HG03571 (cell line): Measurements from ENCODE around the gene KIAA1958.
"Not testable (repeated sequence)": the region's sequence is repeated elsewhere in the genome, so short reads cannot be mapped to it uniquely, and the experiment has no call there.

Source experiments
- ATAC-seq: cut with Tn5 transposase; IDR thresholded peaks from one replicate; pipeline ENCODE4 v1.9.1; 2021; ENCODE audit not compliant: unreplicated experiment

KIAA1958 gene

DNA sequence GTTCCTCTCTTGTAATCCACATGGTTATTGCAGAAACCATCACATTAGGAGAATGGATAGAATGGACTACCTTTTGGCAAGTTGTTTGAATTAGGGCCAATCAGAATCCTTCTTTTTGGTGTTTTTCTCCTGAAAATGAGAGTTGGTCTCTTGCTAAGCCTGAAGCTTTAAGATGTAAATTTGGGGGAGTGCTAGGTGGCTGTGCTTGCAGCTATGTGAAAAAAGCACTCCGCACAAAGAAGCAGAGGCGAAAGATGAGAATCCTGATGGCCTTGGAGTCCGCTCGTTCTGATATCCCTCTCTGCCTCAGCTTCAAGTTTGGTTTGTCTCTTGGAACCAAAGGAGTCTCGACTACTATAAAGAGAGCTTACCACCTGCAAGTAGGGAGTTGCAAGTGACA is 167.7 kb downstream of the KIAA1958 start:
- no peak for ATAC-seq

DNA sequence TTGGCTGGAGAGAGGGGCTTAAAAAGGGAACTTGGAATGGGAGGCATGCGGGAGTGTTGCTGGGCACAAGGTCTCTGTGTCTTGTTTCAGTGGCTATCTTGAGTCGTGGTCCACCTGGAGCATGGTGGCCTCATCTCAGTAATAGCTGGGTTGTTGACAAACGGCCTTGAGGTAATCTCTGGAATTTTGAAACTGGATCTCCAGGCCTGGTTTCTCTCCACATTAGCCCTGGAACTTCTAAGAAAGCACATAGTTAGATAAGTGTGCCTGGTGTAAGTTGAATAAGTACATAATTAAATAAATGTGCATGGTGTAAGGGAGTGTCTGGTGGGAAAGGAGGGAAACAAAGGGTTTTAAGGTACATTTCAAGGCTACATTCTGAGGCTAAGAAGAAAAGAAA is 169.0 kb downstream of the KIAA1958 start:
- no peak for ATAC-seq

DNA sequence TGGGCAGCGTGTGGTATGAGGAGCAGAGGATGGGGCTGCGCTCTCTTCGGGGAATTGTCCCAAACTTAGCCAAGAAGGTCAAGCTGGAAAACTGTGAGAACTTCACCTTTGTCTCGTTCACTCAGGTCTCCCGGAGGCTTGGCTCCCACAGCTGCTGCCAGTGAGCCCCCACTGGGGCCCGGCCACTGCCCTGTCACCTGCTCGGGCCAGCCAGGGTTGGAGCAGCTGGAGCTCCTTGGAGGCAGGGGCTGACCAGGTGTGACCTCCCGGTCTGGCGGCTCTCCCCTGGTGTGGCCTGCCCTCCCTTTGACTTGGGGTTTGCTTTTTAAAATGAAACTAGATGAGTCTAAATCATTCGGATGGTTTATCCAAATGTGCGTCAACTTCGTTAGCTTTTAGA is 173.3 kb downstream of the KIAA1958 start:
- no peak for ATAC-seq

DNA sequence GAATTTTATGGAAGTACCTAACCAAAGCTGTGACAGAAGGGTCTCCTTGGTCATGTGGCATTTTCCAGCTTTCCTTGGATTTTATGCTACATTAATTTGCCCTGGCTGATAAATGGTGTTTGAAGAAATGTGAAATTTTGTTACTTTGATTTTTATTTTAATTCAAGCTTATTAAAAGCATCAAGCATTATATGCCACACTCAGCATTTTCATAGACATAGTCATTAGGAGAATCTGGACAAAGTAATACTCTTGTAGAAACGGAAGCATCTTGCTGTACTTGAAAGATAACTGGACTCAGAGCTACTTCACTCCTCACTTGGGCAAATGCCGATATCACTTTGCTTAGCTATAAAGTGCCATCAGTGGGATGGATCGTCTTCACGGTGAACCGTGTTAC is 177.1 kb downstream of the KIAA1958 start:
- ATAC-seq = no peak

DNA sequence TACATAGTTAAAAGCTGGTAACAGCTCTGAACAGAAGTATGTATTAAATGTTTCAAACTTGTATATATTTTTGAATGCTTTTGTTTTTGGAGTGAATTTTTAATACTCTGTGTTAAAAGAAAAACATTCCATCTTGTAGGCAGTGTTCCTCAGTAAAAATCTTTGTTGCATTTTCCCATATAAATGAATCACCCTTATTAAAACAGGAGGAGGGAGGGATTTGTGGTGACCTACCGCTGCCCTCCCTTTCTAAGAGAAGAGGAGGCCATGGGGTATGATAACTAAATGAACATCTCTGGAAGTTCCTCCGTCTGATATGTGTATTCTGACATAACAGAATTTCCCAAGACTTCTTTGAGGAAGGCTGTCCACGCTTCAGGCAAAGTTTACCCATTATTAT is 177.9 kb downstream of the KIAA1958 start:
- ATAC-seq = no peak

DNA sequence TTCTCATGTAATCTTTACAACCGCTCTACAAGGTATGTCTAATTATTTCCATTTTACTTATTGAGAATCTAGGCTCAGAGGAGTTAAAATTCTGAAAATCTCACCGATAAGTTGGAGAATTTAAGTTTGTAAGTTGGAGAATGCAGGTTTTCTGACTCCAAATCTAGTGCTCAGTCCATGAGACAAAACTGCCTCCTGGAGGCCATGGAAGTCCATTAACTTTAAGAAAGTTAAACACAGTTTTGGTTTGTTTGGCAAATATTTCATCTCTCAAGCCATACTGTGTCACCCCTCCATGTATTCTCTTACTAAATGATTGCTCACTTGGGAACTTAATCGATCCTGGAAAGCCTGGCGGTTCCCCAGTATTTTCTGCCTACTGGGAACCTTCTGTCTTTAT is 178.7 kb downstream of the KIAA1958 start:
- no peak for ATAC-seq

DNA sequence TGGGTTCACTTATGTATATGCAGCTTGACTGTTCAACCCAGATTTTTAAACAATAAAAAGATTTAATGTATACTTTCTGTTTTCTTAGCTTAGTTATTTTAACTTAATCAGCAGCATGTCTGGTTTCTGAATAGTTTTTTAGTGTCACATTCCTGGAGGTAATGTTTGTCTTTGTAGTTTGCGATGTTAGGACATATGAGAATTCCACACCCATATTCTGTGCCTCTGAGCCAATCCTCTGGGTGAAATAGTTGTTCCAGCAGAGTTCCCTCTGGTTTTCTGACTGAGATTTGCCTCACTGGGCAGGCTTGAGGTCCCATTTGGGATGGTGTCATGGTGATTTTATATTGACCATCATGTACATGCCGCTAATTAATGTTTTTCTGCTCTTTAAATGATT is 182.7 kb downstream of the KIAA1958 start:
- ATAC-seq = no peak

DNA sequence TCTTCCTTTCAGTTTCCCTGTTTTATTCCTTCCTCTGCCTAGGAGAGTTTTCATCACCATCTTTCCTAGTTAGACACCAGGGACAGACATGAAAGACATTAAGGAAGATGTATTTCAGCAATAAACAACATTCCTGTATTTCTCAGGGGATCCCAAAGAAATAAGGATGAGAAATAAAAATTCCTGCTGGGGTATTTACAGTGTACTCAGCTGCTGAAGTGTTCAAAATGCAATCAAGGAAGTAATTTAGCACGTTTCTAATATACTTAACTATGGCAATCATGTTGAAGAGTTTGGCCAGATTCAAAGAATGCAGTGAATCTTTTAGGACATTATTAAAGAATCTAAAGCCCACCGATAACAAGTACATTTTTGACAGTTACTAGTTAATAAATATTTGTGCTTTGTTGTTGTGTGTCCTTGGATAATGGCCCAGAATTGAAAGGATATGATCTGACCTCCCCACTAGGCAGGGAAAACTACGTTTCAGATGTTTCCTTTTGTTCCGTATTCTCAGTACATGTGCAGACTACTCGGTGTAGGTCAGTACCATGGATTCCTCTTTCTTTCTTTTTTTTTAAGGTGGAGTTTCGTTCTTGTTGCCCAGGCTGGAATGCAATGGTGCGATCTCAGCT is 184.5 kb downstream of the KIAA1958 start:
- no peak for ATAC-seq

DNA sequence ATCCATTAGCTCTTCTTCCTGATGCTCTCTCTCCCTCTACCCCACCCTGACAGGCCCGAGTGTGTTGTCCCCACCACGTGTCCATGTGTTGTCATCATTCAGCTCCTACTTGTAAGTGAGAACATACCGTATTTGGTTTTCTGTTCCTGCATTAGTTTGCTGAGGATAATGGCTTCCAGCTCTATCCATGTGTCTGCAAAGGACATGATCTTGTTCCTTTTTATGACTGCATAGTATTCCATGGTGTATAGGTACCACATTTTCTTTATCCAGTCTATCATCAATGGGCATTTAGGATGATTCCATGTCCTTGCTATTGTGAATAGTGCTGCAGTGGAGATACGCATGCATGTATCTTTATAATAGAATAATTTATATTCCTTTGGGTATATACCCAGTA is 186.6 kb downstream of the KIAA1958 start:
- ATAC-seq = not testable (repeated sequence)

DNA sequence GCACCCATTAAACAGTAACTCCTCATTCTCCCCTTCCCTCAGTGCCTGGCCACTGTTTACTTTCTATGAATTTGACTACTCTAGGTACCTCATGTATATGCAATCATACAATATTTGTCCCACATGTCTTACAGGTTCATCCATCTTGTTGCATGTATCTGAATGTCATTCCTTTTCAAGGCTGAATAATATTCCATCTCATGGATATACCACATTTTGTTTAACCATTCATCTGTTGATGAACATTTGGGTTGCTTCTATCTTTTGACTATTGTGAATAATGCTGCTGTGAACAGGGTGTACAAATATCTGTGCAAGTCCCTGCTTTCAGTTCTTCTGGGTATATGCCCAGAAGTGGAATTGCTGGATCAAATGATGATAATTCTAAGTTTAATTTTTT is 190.4 kb downstream of the KIAA1958 start:
- ATAC-seq = no peak

DNA sequence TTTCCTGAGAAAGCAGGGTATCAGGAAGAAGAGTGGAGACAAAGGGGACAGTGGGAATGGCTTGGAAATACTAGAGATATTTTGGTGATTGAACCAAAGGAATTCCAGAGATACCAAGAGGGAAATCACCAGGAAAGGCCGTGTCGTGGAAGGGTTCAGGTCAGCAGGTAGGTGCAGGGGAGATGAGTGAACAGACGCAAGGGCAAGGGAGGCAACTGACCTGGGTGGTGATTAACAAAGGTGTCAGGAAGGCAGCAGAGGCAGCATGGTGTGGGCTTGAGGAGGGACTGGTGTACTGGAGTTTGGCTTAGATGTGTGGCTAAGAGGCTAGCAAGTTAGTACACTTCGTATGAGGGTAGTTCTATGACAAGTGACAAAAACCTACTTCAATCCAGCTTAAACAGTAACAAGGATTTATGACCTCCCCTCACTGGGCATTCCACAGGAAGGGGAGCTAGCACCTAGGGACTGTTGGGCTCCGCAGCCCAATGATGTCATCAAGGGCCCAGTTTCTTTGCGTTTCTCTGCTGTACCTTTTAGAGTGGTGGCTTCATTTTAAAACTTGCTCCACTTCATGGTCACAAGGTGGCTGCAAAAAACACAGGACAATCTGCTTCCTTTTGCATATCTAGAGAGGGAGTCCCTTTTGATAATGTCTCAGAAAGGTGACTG is 194.2 kb downstream of the KIAA1958 start:
- ATAC-seq = no peak

DNA sequence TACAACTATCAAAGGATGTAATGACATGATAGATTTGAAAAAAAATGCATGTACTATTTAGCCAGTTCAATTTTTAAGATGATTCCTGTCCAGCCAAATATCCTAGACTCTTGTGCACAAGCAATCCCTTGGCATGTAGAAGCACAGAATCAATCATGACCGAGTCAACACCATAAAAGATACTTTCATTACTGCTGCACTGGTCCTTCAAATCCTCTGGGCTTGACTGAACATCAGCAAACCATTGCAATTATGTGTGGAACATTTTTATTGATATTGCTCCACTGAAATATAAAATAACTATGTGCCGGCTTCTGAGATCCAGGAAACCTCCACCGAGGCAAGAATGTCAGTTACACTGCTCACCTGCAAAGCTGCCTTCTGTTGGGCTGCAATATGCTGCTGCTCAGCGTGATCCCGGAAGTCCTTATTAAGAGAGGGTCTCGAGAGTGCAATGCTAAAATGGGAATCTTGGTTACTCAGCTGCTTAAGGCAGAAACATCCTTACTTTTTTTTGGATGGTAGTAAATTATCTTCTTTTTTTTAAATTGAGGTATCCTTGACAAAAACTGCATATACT is 202.6 kb downstream of the KIAA1958 start:
- no peak for ATAC-seq

DNA sequence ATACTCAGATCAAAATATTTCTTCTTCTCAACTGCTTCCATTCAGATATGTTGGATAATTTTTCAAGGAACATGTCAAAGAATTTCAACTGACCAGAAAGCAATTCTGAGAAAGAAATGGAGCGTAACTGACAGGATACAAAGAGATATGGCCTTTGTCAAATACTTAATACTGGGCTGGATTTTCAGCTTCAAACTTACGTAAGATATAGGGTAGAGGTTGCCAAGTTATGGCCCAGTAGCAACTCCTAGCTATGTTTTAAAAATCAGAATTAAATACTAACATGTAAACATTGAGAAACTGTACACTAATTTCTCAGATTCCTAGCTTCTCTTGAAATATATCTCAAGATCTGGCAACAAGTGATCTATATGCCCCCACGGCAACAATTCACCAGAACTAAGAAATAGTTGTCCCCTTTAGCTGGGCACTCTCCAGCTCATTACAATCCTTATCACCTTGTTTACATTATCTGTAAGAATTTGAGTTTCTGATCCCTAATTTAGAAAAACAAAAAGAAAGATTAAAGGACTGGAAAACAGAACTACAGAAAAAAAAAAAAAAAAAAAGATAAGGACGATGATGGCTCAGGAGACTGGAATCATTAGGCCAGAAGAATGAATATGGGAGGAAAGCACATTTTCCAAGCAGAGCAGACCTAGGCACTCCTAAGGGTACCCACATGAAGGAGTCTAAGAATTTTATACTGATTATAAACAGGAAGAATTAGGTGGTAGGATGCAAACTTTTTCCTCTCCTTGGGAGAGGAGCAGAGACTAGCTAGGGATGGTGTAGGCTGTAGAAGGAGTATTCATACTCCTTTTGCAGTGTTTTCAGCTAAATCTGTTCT is 208.3 kb downstream of the KIAA1958 start:
- ATAC-seq = no peak

DNA sequence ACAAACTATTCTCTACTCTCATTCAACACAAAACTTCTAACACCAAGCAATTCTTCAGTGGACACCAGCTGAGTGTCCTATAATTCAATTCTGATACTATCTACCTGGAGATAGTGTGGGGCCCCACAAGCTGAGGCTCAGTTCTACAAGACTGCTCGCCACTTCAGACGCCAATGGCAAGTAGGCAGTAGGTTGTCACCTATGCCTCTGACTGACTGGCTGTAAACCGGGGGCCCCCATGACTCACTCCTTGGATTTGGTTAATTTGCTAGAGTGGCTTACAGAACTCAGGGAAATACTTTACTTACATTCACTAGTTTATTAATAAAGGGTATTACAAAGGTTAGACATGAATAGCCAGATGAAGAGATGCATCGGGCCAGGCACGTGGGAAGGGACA is 209.8 kb downstream of the KIAA1958 start:
- no peak for ATAC-seq

DNA sequence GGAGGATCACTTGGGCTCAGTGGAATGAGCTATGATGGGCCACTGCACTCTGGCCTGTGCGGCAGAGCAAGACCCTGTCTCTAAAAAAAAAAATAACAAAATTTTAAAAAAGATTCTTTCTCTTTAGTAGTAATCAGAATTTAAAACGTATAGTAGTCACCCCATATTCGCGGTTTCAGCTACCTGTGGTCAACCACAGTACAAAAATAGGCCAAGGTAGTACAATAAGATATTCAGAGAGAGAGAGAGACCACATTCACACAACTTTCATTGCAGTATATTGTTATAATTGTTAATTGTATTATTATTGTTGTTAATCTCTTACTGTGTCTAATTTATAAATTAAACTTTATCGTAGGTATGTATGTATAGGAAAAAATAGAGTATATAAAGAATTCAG is 212.6 kb downstream of the KIAA1958 start:
- peak; percentile 76 for ATAC-seq

DNA sequence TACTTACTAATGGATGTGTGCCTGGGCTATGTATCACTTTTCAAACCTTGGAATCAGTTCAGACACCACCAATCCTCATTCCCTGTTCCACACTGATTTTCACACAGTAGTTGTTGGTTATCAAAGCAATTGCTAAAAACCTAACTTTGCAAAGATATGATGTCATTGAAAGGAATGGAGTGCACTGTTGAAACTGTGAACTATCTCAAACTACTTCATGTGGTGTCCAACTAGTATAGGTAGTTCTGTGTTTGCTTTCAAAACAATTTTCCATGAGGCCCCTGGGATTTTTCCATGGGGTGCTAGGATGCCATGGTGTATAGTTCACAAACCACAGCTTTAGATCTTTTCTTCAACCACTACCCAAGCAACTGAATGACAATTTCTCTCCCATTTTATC is 213.5 kb downstream of the KIAA1958 start:
- ATAC-seq = no peak

DNA sequence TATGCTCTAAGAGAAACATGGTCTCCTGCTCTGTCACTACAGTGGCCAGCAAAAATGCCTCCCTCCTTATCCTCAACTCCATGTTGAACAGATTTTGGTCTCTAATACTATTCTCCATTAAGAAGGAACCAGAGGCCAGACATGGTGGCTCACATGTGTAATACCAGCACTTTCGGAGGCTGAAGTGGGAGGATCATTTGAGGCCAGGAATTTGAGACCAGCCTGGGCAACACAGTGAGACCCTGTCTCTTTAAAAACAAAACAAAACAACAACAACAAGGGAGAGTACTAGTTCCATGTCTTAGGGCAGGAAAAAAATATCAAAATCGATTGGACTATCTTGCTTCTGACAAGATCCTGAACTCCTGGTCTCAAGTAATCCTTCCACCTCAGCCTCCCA is 216.7 kb downstream of the KIAA1958 start:
- no peak for ATAC-seq

DNA sequence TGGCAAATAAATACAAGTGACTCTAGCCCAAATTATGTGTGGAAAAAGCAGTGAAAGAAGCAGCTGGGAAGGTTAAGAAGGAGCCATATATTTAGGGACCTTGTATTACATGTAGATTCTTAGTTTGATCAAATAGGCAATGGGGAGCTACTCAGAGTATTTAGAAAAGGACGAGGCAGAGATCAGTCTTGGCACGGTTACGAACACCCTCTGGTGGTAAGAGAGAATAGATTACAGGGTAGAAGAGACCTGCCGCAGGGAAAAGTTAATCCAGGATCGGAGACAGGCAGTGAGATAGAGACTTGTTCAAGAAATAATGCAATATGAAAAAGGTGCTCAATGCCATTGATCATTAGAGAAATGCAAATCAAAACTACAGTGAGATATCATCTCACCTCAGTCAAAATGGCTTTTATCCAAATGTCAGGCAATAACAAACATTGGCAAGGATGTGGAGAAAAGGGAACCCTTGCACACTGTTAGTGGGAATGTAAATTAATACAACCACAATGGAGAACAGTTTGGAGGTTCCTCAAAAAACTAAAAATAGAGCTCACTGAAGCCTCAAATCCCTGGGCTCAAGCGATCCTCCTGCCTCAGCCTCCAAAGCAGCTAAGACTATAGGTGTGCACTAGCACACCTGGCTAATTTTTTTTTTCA is 219.3 kb downstream of the KIAA1958 start:
- no peak for ATAC-seq

DNA sequence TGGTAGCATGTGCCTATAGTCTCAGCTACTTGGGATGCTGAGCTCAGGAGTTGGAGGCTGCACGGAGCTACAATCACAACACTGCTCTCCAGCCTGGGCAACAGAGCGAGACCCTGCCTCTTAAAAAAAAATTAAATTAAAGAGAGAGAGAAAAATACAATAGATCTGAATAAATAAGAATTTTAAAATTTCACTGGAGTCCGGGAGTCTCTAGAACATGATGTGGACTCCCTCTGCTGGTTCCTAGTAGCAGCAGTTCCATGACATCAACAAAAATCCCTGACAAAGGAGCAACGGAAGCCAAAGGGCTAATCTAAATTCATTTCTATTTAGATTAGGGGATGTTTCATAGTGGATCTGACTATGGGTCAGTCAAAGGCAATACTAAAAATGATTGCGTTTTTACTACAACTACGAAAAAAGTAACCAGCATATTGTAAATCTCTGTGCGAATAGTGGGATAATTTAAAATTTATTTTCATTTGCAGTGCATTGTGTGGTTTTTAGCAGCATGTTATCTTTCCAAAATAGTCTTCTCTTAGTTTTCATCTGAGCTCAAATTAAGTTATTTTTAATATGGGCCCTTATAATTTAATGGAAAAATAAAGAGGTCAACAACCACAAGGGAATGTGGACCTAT is 224.5 kb downstream of the KIAA1958 start:
- no peak for ATAC-seq

DNA sequence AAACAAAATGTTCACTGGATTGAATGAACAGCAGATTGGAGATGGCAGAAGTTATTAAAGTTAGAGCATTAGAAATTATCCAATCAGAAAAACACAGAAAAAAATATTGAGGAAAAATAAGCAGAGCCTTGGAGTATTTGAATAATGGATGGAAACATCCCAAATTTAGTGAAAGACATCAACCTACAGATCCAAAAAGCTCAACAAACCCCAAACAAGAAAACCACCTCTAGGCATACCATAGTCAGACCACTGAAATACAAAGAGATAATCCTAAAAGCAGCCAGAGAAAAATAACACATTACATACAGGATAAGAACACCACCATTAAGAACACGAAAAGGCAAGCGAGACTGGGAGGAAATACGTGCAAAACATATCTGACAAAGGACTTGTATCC is 226.1 kb downstream of the KIAA1958 start:
- no peak for ATAC-seq
